Activated CD4-positive, alpha-beta T cell treated with anti-CD3 and anti-CD28 coated beads, Interleukin-2, amount 50 U/mL, for 16 hours (primary cell): ENCODE results near the gene BLOC1S4.

Experiments used
- DNase-seq: peaks from one replicate; pipeline ENCODE4 v3.0.0-alpha.2; 2020

Gene BLOC1S4

DNA sequence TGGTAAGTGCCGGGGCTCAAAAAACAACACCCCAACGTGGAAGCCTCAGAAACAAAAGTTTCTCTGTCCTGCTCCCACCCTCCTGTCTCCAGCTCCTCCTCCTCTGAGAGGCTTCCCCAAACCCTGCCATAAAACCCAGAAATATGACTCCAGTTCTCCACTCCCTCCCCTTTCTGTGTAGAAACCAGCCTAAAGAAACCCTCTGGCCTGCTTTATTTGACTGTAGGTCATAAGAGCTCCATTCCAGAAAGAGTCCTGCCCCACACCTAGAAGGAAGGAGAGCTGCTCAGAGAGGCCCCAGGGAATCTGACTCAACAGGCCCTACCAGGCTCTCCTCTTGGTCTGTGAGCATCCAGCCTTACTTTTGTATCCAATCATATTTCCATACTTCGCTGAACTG is 23.2 kb upstream of the BLOC1S4 start:
- DNase-seq, result no peak

GRCh38 chr4:6693231-6694176 is 22.5 kb upstream of the BLOC1S4 start, which contains the start of gene S100P:
Gene S100P, plus strand, starts transcription at chr4:6693878. Its CDS starts 55 bp downstream, at chr4:6693933.
- no peak for DNase-seq

GRCh38 chr4:6694177-6694901 is 21.6 kb upstream of the BLOC1S4 start:
- DNase-seq, result no peak

GRCh38 chr4:6695660-6696610 is 20.0 kb upstream of the BLOC1S4 start:
- peak; percentile 82 for DNase-seq

- no peak for DNase-seq
These were observed 19.4 kb upstream of the BLOC1S4 start for GRCh38 chr4:6696611-6697010.

- DNase-seq, result no peak
These were observed 18.8 kb upstream of the BLOC1S4 start for GRCh38 chr4:6697131-6697530.

- DNase-seq, result no peak
These were observed 16.6 kb upstream of the BLOC1S4 start for GRCh38 chr4:6699388-6699787.

DNA sequence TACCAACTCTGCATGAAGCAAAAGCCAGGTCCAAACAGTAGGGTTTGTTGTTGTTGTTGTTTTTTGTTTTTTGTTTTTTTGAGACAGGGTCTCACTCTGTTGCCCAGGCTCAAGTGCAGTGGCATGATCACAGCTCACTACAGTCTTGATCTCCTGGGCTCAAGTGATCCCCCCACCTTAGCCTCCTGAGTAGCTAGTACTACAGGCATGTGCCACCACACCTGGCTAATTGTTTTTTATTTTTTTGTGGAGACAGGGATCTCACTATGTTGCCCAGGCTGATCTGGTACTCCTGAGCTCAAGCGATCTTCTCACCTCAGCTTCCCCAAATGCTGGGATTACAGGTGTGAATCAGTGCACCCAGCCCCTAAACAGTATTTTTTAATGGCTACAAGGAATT is 16.1 kb upstream of the BLOC1S4 start:
- no peak for DNase-seq

- no peak for DNase-seq
These were observed 14.6 kb upstream of the BLOC1S4 start for GRCh38 chr4:6701371-6701770.

- DNase-seq, result no peak
These were observed 13.2 kb upstream of the BLOC1S4 start for GRCh38 chr4:6702761-6703160.

- no peak for DNase-seq
These were observed 12.2 kb upstream of the BLOC1S4 start for GRCh38 chr4:6703786-6704185.

DNA sequence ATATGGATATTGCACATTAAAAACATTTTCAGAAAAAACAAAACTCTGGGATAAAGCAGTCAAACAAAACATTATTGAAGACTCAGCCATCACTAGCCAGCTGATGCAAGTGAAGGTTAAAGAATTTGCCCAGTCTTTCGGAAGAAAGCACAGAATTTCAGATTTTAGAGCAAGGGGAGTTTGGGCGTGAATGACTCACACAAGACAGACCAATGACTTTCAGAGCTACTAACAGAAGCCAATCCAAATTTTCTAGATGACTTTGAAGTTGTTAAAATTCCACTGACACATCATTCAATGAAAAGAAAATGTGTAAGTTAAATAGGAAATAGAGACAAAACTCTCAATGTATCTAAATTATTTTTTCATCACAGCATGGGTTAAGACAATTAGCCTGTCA is 10.3 kb upstream of the BLOC1S4 start:
- DNase-seq, result no peak

DNA sequence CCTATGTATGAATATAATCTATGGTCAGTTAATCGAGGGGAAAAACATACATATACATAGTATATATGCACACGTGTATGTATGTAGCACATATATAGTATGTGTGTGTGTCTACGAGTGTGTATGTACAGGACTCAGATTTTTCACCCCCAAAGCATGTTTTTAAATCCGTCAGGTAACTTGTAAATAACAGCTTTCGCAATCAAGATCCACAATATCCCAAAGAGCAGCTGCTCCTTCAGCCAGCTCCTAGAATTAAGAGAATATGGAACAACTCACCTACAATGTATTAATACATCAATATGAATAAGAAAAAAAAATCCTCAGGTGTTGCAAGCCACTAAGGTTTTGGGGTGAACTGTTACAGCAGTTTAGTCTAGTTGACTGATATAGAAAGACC is 9.8 kb upstream of the BLOC1S4 start:
- no peak for DNase-seq

DNA sequence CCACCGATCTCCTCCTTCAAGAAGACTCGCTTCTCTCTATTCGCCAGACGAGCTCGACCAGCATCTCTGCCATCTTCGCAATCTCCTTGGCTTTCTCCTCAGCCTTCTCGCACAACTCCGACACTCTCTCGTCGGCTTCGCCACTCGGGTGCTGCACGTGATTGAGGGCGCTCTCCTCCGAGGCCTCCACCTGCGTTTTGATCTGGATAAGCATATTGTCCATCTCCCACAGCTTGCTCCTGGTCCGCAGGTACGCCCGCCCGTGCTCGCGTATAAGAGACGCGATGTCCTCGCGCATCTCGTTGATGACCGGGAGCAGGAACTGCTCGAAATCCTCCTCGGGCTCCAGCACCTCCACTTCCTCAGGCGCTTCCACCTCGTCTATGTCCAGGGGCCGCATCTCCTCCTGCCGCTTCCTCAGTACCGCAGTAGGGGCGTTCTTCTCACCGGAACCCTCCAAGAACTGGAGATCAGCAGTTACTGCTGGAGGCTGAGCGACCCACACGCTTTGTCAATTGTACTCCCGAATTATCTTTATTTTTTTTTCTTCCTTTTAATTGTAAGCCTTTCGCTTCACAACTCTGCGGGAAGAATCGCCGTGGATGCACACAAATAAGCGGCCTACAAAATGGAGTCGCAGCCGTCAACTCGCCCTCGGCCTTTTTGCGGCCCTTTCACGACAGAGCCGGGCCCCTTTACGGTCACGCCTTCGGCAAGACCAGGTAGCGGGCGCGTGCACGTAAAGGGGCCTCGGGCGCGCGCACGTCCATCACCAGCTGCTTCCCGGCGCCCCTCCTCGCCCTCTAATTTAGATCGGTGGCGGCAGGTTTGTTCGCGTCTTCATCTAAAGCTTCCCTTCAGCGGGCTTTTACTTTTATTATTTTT is 6.5 kb upstream of the BLOC1S4 start, which contains the start of gene MRFAP1L1:
TSS of gene MRFAP1L1 (minus strand) at position 636 of the 885 bp plus-strand sequence. CDS start at position 400, 236 bp downstream.
- DNase-seq, result peak; percentile 96

- DNase-seq, result no peak
These were observed 5.7 kb upstream of the BLOC1S4 start for GRCh38 chr4:6710282-6710681.

DNA sequence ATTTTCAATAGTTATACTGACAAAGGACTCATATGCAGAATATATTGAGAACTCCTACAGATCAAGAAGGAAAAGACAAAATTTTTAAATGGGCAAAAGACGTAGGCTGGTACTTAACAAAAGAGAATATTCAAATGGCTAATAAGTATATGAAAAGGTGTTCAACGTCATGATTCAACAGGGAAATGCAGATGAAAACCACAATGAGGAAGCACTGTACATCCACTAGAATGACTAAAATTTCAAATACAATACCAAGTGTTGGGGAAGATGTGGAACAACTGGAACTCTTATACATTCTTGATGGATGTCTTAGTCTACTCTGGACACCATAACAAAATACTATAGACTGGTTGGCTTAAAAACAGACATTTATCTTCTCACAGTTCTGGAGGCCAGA is 5.0 kb upstream of the BLOC1S4 start:
- DNase-seq, result no peak

GRCh38 chr4:6714954-6715353 is 1.0 kb upstream of the BLOC1S4 start:
- DNase-seq, result no peak

GRCh38 chr4:6715704-6716017 is 313 bp upstream of the BLOC1S4 start:
- DNase-seq, result no peak

GRCh38 chr4:6716958-6717655 is 1.1 kb downstream of the BLOC1S4 start:
- DNase-seq, result no peak

DNA sequence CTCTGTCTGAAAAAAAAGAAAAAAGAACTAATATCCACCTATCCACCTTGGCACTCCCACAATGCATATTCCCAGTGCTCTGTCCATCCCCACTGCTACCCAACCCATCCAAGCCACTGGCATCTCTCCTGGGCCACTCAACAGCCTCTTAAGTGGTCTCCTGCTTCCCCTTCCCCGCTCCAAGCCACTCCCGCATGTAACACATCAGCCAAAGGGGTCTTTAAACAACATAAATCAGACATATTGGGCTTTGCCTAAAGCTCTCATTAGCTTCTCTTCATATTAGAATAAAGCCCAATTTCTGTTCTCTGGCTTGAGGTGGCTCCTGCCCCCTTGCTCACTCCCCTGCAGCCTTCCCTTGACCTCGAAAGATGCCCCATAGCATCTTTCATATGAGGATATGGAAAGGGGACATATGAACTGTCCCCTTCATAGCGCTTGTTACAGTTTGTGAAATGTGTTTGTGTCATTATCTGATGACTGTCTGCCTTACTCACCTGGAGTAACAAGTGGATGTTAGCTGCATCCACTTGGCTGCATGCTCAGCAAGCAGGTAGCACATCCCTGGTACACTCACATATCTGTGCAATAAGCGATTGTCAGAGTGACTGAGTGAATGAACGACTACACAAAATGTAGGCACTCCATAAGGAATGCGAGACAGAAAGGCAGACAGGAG is 3.1 kb downstream of the BLOC1S4 start:
- DNase-seq, result no peak
